SIG-M5 (cell line): ENCODE measurements around the gene TOMM6.
A peak's percentile ranks its signal among the peaks of the same experiment; 100 is the strongest.

ENCODE experiments used
- DNase-seq: peaks from one replicate; lab custom pipeline; 2025; lab: John Stamatoyannopoulos, UW

TOMM6 gene

DNA sequence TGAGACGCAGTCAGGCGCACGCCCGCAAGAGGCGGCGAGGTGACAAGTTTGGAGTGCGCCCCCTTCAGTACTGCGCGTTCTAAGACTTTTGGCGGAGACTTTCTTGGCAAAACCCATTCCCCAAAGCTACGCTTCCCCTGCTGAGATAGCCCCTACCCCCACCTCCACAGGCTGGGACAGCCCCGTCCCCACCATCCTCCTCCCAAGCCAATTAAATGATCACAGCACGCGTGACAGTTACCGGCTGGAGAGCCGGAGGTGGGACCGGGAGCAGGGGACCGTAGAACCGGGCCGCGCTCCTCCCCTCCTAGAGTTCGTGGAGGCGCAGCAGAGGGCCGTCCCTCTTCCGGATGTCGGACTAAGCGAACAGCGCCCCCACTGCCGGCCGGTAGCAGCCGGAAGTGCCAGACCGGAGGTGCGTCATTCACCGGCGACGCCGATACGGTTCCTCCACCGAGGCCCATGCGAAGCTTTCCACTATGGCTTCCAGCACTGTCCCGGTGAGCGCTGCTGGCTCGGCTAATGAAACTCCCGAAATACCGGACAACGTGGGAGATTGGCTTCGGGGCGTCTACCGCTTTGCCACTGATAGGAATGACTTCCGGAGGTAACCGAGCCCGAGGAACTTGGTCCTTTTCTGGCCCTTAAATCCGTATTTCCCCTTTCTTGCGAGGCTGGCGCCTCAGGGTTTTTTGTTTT is at the start of gene TOMM6:
Gene TOMM6, plus strand, starts transcription at position 476 of the 699 bp plus-strand sequence. Its CDS starts 4 bp downstream, at position 480.
- DNase-seq, result peak; percentile 71

DNA sequence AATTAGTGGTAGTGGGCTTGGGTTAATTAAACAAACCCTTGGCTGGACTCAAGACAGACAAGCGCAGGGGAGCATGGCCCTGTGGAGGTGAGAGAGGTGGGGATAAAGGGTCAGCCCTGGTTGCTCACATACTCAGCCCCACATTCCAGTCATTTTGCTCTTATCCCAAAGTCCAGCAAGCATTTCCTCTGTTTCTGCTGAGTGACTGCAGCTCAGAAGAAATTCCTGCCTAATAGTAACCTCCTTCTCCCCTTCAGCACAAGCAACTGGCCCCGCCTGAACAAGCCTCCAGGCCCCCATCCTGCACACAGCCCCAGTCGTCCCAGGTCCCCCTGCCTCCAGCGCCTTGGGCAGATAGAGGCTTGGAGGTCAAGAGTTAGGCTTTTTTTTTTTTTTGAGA is 48.5 kb upstream of the TOMM6 start:
- no peak for DNase-seq

- no peak for DNase-seq
Measured at GRCh38 chr6:41740366-41741162, 46.9 kb upstream of the TOMM6 start.

GRCh38 chr6:41741625-41742490 is 45.6 kb upstream of the TOMM6 start:
- DNase-seq, result no peak

GRCh38 chr6:41743406-41744235 is 43.9 kb upstream of the TOMM6 start:
- no peak for DNase-seq

GRCh38 chr6:41744236-41744787 is 43.2 kb upstream of the TOMM6 start:
- no peak for DNase-seq

GRCh38 chr6:41746107-41746506 is 41.4 kb upstream of the TOMM6 start:
- no peak for DNase-seq

DNA sequence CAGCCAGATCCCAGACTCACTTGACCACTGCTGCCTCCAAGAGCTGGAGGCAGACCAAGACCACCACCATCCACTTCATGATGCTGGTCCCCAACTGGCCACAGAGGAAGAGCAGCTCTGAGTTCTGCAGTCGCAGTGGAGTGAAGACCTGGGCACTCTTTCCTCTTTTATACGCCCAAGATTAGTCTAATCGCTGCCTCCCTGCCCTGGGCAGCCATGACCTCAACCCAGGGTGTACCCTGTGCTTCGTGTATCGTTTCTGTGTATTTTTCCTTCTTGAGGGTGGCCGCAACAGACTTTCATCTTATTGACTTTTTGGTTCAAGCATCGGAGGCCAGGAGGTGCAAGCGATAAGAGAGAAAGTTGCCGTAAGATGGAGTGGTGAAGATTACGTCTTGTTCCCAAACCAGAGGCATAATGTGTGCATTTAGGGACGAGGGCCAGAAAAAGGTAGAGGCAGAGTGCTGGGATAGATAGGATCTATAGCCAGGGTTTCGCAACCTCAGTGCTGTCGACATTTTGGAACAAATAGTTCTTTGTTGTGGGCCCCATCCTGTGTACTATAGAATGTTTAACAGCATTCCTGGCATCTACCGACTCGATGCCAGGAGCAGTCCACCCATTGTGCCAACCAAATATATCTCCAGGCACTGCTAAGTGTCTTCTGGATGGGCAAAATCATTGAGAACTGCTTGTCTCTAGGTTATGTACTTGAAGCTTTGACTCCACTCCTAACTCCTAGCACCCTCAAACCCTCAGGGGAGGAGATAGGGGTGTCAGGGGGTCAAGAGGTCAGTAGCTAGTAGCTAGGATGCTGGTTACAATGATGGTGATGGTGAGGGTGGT is 40.0 kb upstream of the TOMM6 start, which contains the start of gene PGC:
Gene PGC, minus strand, starts transcription at position 142 of the 846 bp plus-strand sequence. Its CDS starts 63 bp downstream, at position 79.
- no peak for DNase-seq

- no peak for DNase-seq
Measured at GRCh38 chr6:41748102-41748477, 39.4 kb upstream of the TOMM6 start.

GRCh38 chr6:41748542-41748941 is 39.0 kb upstream of the TOMM6 start:
- no peak for DNase-seq

DNA sequence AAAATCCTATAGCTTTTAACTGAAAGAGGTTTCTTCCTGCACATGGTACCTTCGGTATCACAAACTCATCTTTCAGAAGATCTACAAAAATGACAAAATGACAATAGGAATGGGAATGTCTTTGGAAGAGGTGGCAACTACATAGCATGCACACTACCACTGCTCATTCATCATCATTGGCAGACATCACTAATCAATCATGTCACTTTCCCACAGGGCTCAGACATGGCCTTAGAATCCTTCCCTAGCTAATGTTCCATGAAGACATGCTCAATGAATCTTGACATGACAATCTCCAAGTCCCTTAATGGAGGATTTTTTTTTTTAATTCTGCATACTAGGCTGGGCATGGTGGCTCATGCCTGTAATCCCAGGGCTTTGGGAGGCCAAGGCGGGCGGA is 37.1 kb upstream of the TOMM6 start:
- no peak for DNase-seq

DNA sequence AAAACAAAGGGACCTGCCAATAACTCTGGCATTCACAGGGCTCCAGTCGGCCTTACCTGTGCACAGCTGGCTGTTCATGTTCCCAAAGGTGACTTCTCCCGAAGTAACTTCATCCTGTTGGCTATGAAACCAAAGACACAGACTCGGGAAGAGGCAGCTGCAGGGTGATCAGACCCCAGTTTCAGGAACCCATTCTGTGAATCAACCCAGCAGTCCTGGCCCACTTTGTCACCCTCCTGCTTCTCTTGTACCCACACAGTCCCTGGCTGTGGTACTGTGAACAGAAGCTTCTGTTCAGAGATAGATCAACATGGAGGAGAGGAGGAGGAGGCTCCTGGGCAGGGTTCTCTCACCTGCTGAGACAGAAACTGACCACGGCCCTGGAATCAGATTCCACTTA is 31.6 kb upstream of the TOMM6 start:
- DNase-seq, result no peak

DNA sequence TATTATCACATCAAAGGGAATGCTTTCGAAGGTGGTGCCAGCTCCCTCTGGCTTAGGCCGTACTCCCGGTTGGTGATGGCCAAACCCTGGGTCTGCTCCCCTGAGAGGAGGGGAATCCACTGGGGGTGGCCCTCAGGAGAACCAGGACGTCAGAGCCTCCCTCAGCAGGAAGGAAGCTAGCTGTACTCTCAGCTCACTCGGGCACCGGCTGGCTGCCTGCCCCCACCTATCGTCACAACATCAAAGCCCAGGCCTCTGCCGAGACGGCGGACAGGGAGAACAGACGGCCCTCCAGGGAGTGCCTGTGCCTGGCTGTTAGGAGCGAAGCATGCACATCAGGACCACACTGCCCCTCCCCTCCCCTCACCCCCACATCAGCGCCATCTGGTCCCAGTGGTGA is 31.1 kb upstream of the TOMM6 start:
- no peak for DNase-seq

DNA sequence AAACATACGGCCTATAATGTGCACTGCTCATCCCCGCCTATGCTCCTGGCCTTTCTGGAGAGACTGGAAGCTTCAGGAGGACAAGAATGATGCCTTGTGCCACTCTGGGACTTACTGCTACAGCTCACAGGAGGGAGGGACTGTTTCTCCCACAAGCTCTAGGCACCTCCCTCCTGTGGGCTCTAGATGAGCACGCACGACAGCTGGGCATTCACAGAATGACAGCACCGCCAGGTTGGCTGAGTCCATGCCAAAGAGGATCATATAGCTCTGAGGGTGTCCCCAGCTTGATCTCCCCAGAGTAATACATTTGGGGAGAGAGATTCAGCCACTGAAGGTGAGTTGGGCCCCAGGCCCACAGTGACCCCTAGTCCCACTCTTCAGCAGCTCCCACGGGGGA is 30.2 kb upstream of the TOMM6 start:
- DNase-seq, result no peak

DNA sequence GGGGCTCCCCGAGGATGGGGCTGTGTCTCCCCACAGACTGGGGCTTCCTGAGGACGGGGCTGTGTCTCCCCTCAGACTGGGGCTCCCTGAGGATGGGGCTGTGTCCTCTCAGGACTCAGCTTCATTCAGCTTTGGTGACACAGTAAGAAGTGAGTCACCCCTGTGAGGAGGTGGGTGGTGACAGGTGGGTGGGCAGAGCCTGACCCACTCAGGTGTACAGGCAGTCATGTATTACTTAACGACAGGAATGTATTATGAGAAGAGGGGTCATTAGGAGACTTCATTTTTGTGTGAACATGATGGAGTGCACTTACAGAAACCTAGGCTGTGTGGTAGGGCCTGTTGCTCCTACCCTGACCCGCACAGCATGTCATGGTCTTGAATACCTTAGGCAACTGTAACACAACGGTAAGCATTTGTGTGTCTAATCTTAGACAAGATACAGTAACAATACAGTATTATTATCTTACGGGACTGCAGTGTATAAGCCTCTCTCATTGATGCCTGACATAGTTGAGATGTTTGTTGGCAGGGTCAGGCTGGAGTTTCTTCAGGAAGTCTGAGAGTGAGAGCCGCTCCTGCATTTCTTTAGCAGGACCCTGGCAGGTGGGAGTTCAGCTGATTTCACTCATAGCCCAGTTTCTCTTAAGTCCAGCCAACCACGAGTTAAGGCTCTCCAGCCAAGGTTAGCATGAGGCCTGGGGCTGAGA is 29.4 kb upstream of the TOMM6 start:
- no peak for DNase-seq

GRCh38 chr6:41758641-41759035 is 28.9 kb upstream of the TOMM6 start:
- DNase-seq, result no peak

- DNase-seq, result no peak
Measured at GRCh38 chr6:41759106-41759904, 28.2 kb upstream of the TOMM6 start.

- DNase-seq, result no peak
Measured at GRCh38 chr6:41759905-41760579, 27.5 kb upstream of the TOMM6 start.
